Mesenchymal stem cell (in vitro differentiated cells and primary cell): ENCODE data around the gene PGC.

ENCODE experiments used
- DNase-seq: peaks from one replicate; pipeline ENCODE4 v3.0.0-alpha.2; 2013
- H2AFZ ChIP-seq: one replicate; pipeline ENCODE4 v1.6.1; 2013; ENCODE audit warnings: low read depth, mild to moderate bottlenecking, control low read depth, inconsistent platforms, low read length, moderate library complexity
- H2AK5ac ChIP-seq: 2 replicates; pipeline ENCODE4 v1.6.1; 2013; ENCODE audit warnings: low read length, moderate library complexity, mild to moderate bottlenecking, inconsistent platforms; ENCODE audit not compliant: severe bottlenecking
- H2BK120ac ChIP-seq: one replicate; pipeline ENCODE4 v1.6.1; 2013; ENCODE audit warnings: low read depth, mild to moderate bottlenecking, inconsistent platforms, low read length, moderate library complexity
- H2BK12ac ChIP-seq, 2 experiments: one replicate each; pipeline ENCODE4 v1.6.1; 2013; ENCODE audit warnings: inconsistent platforms in 2 of 2, low read length in 2 of 2, mild to moderate bottlenecking in 2 of 2, moderate library complexity in 2 of 2, control low read depth in 1 of 2
- H2BK15ac ChIP-seq: one replicate; pipeline ENCODE4 v1.6.1; 2013; ENCODE audit warnings: mild to moderate bottlenecking, low read depth, inconsistent platforms; ENCODE audit not compliant: poor library complexity, severe bottlenecking
- H2BK5ac ChIP-seq: 2 replicates; pipeline ENCODE4 v1.6.1; 2013; ENCODE audit warnings: low read depth, mild to moderate bottlenecking, low read length, control low read depth, inconsistent platforms; ENCODE audit not compliant: poor library complexity, severe bottlenecking
- H3K14ac ChIP-seq, 2 experiments: one replicate each; pipeline ENCODE4 v1.6.1; 2013; ENCODE audit warnings: inconsistent platforms in 2 of 2, low read length in 2 of 2, control low read depth in 1 of 2, mild to moderate bottlenecking in 1 of 2, moderate library complexity in 1 of 2
- H3K18ac ChIP-seq, 2 experiments: one replicate each; pipeline ENCODE4 v1.6.1; 2013; ENCODE audit warnings: inconsistent platforms in 2 of 2, low read length in 2 of 2, control low read depth in 1 of 2, low read depth in 1 of 2, mild to moderate bottlenecking in 1 of 2
- H3K23ac ChIP-seq, 2 experiments: one replicate each; pipeline ENCODE4 v1.6.1; 2013; ENCODE audit warnings: inconsistent platforms in 2 of 2, low read length in 2 of 2, mild to moderate bottlenecking in 2 of 2, moderate library complexity in 2 of 2, control low read depth in 1 of 2
- H3K27ac ChIP-seq: 2 replicates; pipeline ENCODE4 v1.5.1; 2013; ENCODE audit warnings: mild to moderate bottlenecking, moderate library complexity, low read length, control low read depth, inconsistent platforms; ENCODE audit not compliant: poor library complexity, severe bottlenecking
- H3K27me3 ChIP-seq, 2 experiments: 2 replicates each; pipeline versions ENCODE4 v1.6.1 to v1.7.0; 2013; ENCODE audit warnings: low read length in 2 of 2, mild to moderate bottlenecking in 2 of 2, moderate library complexity in 2 of 2, control low read depth in 1 of 2, inconsistent platforms in 1 of 2; ENCODE audit not compliant: control insufficient read depth in 1 of 2, insufficient read depth in 1 of 2
- H3K36me3 ChIP-seq, 2 experiments: 2 replicates each; pipeline versions ENCODE4 v1.6.1 to v1.7.0; 2013; ENCODE audit warnings: low read length in 2 of 2, control low read depth in 1 of 2, inconsistent platforms in 1 of 2, low read depth in 1 of 2, mild to moderate bottlenecking in 1 of 2; ENCODE audit not compliant: insufficient read depth in 2 of 2, control insufficient read depth in 1 of 2
- H3K4ac ChIP-seq, 2 experiments: one replicate each; pipeline ENCODE4 v1.6.1; 2013; ENCODE audit warnings: inconsistent platforms in 2 of 2, low read length in 2 of 2, mild to moderate bottlenecking in 2 of 2, moderate library complexity in 2 of 2, control low read depth in 1 of 2, low read depth in 1 of 2
- H3K4me1 ChIP-seq: 2 replicates; pipeline ENCODE4 v1.6.1; 2013; ENCODE audit warnings: low read depth, low read length, control low read depth; ENCODE audit not compliant: control insufficient read depth, insufficient read depth
- H3K4me2 ChIP-seq: 2 replicates; pipeline ENCODE4 v1.6.1; 2013; ENCODE audit warnings: low read length, mild to moderate bottlenecking, inconsistent platforms; ENCODE audit not compliant: poor library complexity, severe bottlenecking
- H3K4me3 ChIP-seq, 2 experiments: 2 replicates each; pipeline versions ENCODE4 v1.5.1 to v1.7.0; 2013; ENCODE audit warnings: low read length in 2 of 2, mild to moderate bottlenecking in 2 of 2, control low read depth in 1 of 2, low read depth in 1 of 2; ENCODE audit not compliant: insufficient read depth in 1 of 2
- H3K79me1 ChIP-seq: replicated peaks from 2 replicates; pipeline ENCODE4 v1.6.1; 2013; ENCODE audit warnings: mild to moderate bottlenecking, control low read depth, low read length, inconsistent platforms; ENCODE audit not compliant: poor library complexity, severe bottlenecking
- H3K9ac ChIP-seq: 2 replicates; pipeline ENCODE4 v1.7.0; 2013; ENCODE audit warnings: mild to moderate bottlenecking, low read length, moderate library complexity
- H3K9me3 ChIP-seq: 2 replicates; pipeline ENCODE4 v1.7.0; 2013; ENCODE audit warnings: mild to moderate bottlenecking, low read length; ENCODE audit not compliant: control insufficient read depth
- H4K8ac ChIP-seq: one replicate; pipeline ENCODE4 v1.6.1; 2013; ENCODE audit warnings: inconsistent platforms, mild to moderate bottlenecking, low read length, moderate library complexity
- H4K91ac ChIP-seq: one replicate; pipeline ENCODE4 v1.6.1; 2013; ENCODE audit warnings: mild to moderate bottlenecking, low read length, inconsistent platforms
- WGBS: methylation state at CpG from one replicate; pipeline ENCODE4 v1.1.7; 2013; ENCODE audit warnings: mixed read lengths; 5-methylcytosine and 5-hydroxymethylcytosine counted together

The PGC gene

GRCh38 chr6:41735427-41736185 is 11.6 kb downstream of the PGC start, which contains the start of gene TFEB:
Gene TFEB, minus strand, starts transcription at chr6:41735608. Its CDS starts 44,395 bp downstream, at chr6:41691213.
- no peaks in the 10 kb centered on the region for H3K36me3 ChIP-seq
- peak within 1 kb of the TSS; percentile 12 for H4K8ac ChIP-seq
- WGBS: 8% methylated on average over 50 of the region's 50 CpGs

GRCh38 chr6:41734666-41735426 is 12.4 kb downstream of the PGC start:
- peak overlapping the region; percentile 54 for H4K91ac ChIP-seq
- peak overlapping the region; percentile 95 for H3K27ac ChIP-seq
- H2AK5ac ChIP-seq: no peak overlapping the region
- no peaks in the 10 kb centered on the region for H3K9me3 ChIP-seq
- peaks cover 0 to 11% of the 10 kb centered on the region in 2 experiments for H3K27me3 ChIP-seq
- peak overlapping the region; percentile 82 for H3K4me2 ChIP-seq
- peaks cover 6% of the 10 kb centered on the region for H3K79me1 ChIP-seq
- H2BK12ac ChIP-seq: peak overlapping the region; percentile 10 to 62
- peak overlapping the region; percentile 60 to 61 for H3K18ac ChIP-seq
- peak overlapping the region; percentile 60 for H2AFZ ChIP-seq
- H3K23ac ChIP-seq: peak overlapping the region in 1 of 2 experiments; percentile 57
- peak; percentile 87 for DNase-seq
- peak overlapping the region; percentile 86 for H2BK120ac ChIP-seq
- H3K4ac ChIP-seq: peak overlapping the region in 1 of 2 experiments; percentile 71
- no peaks in the 10 kb centered on the region for H3K36me3 ChIP-seq
- peaks cover 35% of the 10 kb centered on the region for H3K4me1 ChIP-seq
- peak overlapping the region; percentile 45 for H2BK5ac ChIP-seq
- H4K8ac ChIP-seq: no peak overlapping the region
- under 1% methylated on average over 56 of the region's 76 CpGs for WGBS
- peak overlapping the region; percentile 76 for H3K9ac ChIP-seq
- H3K4me3 ChIP-seq: peak overlapping the region; percentile 80 to 82
- H3K14ac ChIP-seq: peak overlapping the region in 1 of 2 experiments; percentile 37
- peak overlapping the region; percentile 88 for H2BK15ac ChIP-seq

More at GRCh38 chr6:41735427-41736185, 11.6 kb downstream of the PGC start, which contains the start of gene TFEB:
- H2AK5ac ChIP-seq: no peak within 1 kb of the TSS
- H4K91ac ChIP-seq: peak within 1 kb of the TSS; percentile 54
- peak within 1 kb of the TSS; percentile 95 for H3K27ac ChIP-seq
- H2BK5ac ChIP-seq: peak within 1 kb of the TSS; percentile 45
- peaks cover 4% of the 10 kb centered on the region for H3K79me1 ChIP-seq
- H3K4me2 ChIP-seq: peak within 1 kb of the TSS; percentile 82
- peak within 1 kb of the TSS; percentile 60 to 61 for H3K18ac ChIP-seq
- peaks cover 0 to 19% of the 10 kb centered on the region in 2 experiments for H3K27me3 ChIP-seq
- peak within 1 kb of the TSS in 1 of 2 experiments; percentile 71 for H3K4ac ChIP-seq
- H2BK120ac ChIP-seq: peak within 1 kb of the TSS; percentile 86
- peaks cover 31% of the 10 kb centered on the region for H3K4me1 ChIP-seq
- peak within 1 kb of the TSS in 1 of 2 experiments; percentile 57 for H3K23ac ChIP-seq
- H3K14ac ChIP-seq: peak within 1 kb of the TSS in 1 of 2 experiments; percentile 37
- peak within 1 kb of the TSS; percentile 88 for H2BK15ac ChIP-seq
- peak within 1 kb of the TSS; percentile 10 to 62 for H2BK12ac ChIP-seq
- peak within 1 kb of the TSS; percentile 76 for H3K9ac ChIP-seq
- H3K4me3 ChIP-seq: peak within 1 kb of the TSS; percentile 80 to 82
- peak; percentile 91 for DNase-seq
- H3K9me3 ChIP-seq: no peaks in the 10 kb centered on the region
- peak within 1 kb of the TSS; percentile 60 for H2AFZ ChIP-seq

- H3K36me3 ChIP-seq: peaks cover 0 to 4% of the 10 kb centered on the region in 2 experiments
- no peaks in the 10 kb centered on the region for H3K9me3 ChIP-seq
- peak overlapping the region; percentile 81 to 82 for H3K18ac ChIP-seq
- peaks cover 39% of the 10 kb centered on the region for H3K4me1 ChIP-seq
- 2% methylated on average over 51 of the region's 73 CpGs for WGBS
- H3K4me2 ChIP-seq: peak overlapping the region; percentile 82
- DNase-seq: peak; percentile 87
- peak overlapping the region; percentile 80 for H2BK15ac ChIP-seq
- peak overlapping the region in 1 of 2 experiments; percentile 69 for H3K14ac ChIP-seq
- peak overlapping the region; percentile 30 for H2AFZ ChIP-seq
- peak overlapping the region; percentile 76 for H3K9ac ChIP-seq
- peak overlapping the region in 1 of 2 experiments; percentile 80 for H2BK12ac ChIP-seq
- H3K27ac ChIP-seq: peak overlapping the region; percentile 95
- peak overlapping the region; percentile 84 for H4K8ac ChIP-seq
- peak overlapping the region; percentile 34 for H4K91ac ChIP-seq
- peak overlapping the region; percentile 86 for H2BK120ac ChIP-seq
- H3K79me1 ChIP-seq: peaks cover 12% of the 10 kb centered on the region
- peak overlapping the region; percentile 80 to 82 for H3K4me3 ChIP-seq
- H2AK5ac ChIP-seq: peak overlapping the region; percentile 12
- peaks cover 0 to 5% of the 10 kb centered on the region in 2 experiments for H3K27me3 ChIP-seq
- peak overlapping the region in 1 of 2 experiments; percentile 68 for H3K4ac ChIP-seq
- H3K23ac ChIP-seq: peak overlapping the region in 1 of 2 experiments; percentile 14
- peak overlapping the region; percentile 47 for H2BK5ac ChIP-seq
Measured at GRCh38 chr6:41733707-41734665, 13.2 kb downstream of the PGC start.
